Osteocyte (in vitro differentiated cells): ENCODE data around the gene ARHGEF1. TPM values are rescaled to one million over a fixed set of nuclear protein-coding genes. Genes with fewer than 3 reads are reported as not detected.

ENCODE experiments used
- DNase-seq: peaks from one replicate; pipeline ENCODE4 v3.0.0; 2021; ENCODE audit warnings: mixed read lengths; ENCODE audit not compliant: unreplicated experiment; ENCODE audit errors: extremely low spot score
- H3K27ac Mint-ChIP-seq: one replicate; pipeline ENCODE4 v1.8.0; 2021; ENCODE audit warnings: mild to moderate bottlenecking, mixed read lengths; ENCODE audit not compliant: unreplicated experiment
- H3K27me3 Mint-ChIP-seq: one replicate; pipeline ENCODE4 v1.8.0; 2021; ENCODE audit warnings: mixed read lengths; ENCODE audit not compliant: unreplicated experiment
- H3K36me3 Mint-ChIP-seq: one replicate; pipeline ENCODE4 v1.8.0; 2021; ENCODE audit warnings: mixed read lengths; ENCODE audit not compliant: unreplicated experiment
- H3K4me1 Mint-ChIP-seq: one replicate; pipeline ENCODE4 v1.8.0; 2021; ENCODE audit warnings: mixed read lengths; ENCODE audit not compliant: unreplicated experiment
- H3K4me3 Mint-ChIP-seq: one replicate; pipeline ENCODE4 v1.8.0; 2021; ENCODE audit warnings: mild to moderate bottlenecking, moderate library complexity, mixed read lengths; ENCODE audit not compliant: unreplicated experiment
- H3K9me3 Mint-ChIP-seq: one replicate; pipeline ENCODE4 v1.8.0; 2021; ENCODE audit warnings: mixed read lengths; ENCODE audit not compliant: unreplicated experiment
- CTCF ChIP-seq: fragments of 200-600 bp; sonication (generic); IDR thresholded peaks from 2 replicates; pipeline ENCODE4 v1.5.0; 2021; ENCODE audit warnings: antibody characterized with exemption, mild to moderate bottlenecking, moderate library complexity
- total RNA-seq: library from RNA; stranded (reverse); gene quantifications from 2 replicates; pipeline ENCODE4 v1.2.1, GENCODE V29; 2021

Gene ARHGEF1
- total RNA-seq, 1 donor from 2014 or later: 97.3 TPM

- H3K4me1 Mint-ChIP-seq: no peaks in the 10 kb centered on the region
Measured at GRCh38 chr19:41918095-41918494, 35.1 kb downstream of the ARHGEF1 start.

GRCh38 chr19:41918653-41919244, 35.8 kb downstream of the ARHGEF1 start:
- Mint-ChIP-seq H3K36me3 (no peaks in the 10 kb centered on the region), H3K4me1 (no peaks in the 10 kb centered on the region), H3K4me3 (no peak overlapping the region), H3K27ac (no peak overlapping the region), H3K27me3 (peaks cover 21% of the 10 kb centered on the region), H3K9me3 (no peaks in the 10 kb centered on the region)
- no peak for TF ChIP-seq CTCF
- DNase-seq: no peak

More at GRCh38 chr19:41918095-41918494, 35.1 kb downstream of the ARHGEF1 start:
- Mint-ChIP-seq H3K4me3 (no peak overlapping the region), H3K36me3 (no peaks in the 10 kb centered on the region), H3K9me3 (no peaks in the 10 kb centered on the region), H3K27me3 (peaks cover 22% of the 10 kb centered on the region), H3K27ac (no peak overlapping the region)
- DNase-seq: no peak
- no peak for TF ChIP-seq CTCF

- DNase-seq: no peak
- TF ChIP-seq CTCF: no peak
Measured at GRCh38 chr19:41919948-41920712, 37.1 kb downstream of the ARHGEF1 start.

GRCh38 chr19:41920882-41921576, 38.0 kb downstream of the ARHGEF1 start:
- Mint-ChIP-seq H3K9me3 (no peaks in the 10 kb centered on the region), H3K27me3 (peaks cover 14% of the 10 kb centered on the region), H3K4me1 (no peaks in the 10 kb centered on the region), H3K36me3 (no peaks in the 10 kb centered on the region), H3K4me3 (no peak overlapping the region), H3K27ac (no peak overlapping the region)
- no peak for TF ChIP-seq CTCF
- DNase-seq: no peak

More at GRCh38 chr19:41919948-41920712, 37.1 kb downstream of the ARHGEF1 start:
- Mint-ChIP-seq H3K4me3 (no peak overlapping the region), H3K36me3 (no peaks in the 10 kb centered on the region), H3K9me3 (no peaks in the 10 kb centered on the region), H3K27me3 (peaks cover 14% of the 10 kb centered on the region), H3K27ac (no peak overlapping the region), H3K4me1 (no peaks in the 10 kb centered on the region)
